ENCODE results near the gene OCRL.

DNA sequence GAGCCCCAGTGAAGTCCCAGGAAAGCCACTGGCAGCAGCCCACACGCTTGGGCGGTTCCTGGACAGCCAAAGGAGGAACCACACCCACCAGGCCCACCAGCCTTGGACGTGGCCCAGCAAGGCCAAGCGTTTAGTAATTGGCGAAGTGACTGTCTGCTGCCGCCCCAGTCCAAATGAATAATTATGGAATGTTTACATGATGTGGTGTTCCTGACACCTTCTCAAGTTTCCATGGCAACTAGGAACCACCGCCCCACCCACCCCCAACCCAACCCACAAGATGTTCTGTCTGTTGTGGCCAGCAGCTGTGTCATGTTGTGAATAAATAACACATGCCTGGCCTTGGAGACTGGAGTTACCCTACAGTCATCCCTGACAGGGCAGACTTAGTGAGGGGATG, 92.4 kb downstream of the OCRL start:
- TF ChIP-seq, protein P1, sequence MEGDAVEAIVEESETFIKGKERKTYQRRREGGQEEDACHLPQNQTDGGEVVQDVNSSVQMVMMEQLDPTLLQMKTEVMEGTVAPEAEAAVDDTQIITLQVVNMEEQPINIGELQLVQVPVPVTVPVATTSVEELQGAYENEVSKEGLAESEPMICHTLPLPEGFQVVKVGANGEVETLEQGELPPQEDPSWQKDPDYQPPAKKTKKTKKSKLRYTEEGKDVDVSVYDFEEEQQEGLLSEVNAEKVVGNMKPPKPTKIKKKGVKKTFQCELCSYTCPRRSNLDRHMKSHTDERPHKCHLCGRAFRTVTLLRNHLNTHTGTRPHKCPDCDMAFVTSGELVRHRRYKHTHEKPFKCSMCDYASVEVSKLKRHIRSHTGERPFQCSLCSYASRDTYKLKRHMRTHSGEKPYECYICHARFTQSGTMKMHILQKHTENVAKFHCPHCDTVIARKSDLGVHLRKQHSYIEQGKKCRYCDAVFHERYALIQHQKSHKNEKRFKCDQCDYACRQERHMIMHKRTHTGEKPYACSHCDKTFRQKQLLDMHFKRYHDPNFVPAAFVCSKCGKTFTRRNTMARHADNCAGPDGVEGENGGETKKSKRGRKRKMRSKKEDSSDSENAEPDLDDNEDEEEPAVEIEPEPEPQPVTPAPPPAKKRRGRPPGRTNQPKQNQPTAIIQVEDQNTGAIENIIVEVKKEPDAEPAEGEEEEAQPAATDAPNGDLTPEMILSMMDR (IDR thresholded peaks at IDR 0.05) = no peak
- no peak for TF ChIP-seq POLR2A (IDR thresholded peaks at IDR 0.05)

Data from upper lobe of left lung (tissue), 4 donors.